WTC11 (cell line): ENCODE results near the gene PSMB2.

Experiments used
- CREM ChIP-seq: sonication (generic); formaldehyde crosslinking; IDR thresholded peaks from 2 replicates; pipeline ENCODE4 v1.8.1; 2022; ENCODE audit warnings: mild to moderate bottlenecking, missing genetic modification reagents, moderate library complexity
- CTCF ChIP-seq: fragments of 200-600 bp; IDR thresholded peaks from 2 replicates; pipeline ENCODE4 v1.8.0; 2022; ENCODE audit warnings: antibody characterized with exemption
- ESRRA ChIP-seq: sonication (generic); formaldehyde crosslinking; IDR thresholded peaks from 2 replicates; pipeline ENCODE4 v1.8.1; 2022; ENCODE audit warnings: mild to moderate bottlenecking, missing genetic modification reagents, borderline replicate concordance
- JUN ChIP-seq: sonication (generic); formaldehyde crosslinking; IDR thresholded peaks from 2 replicates; pipeline ENCODE4 v1.8.0; 2023; ENCODE audit warnings: mild to moderate bottlenecking, missing genetic modification reagents
- NFYB ChIP-seq: sonication (generic); formaldehyde crosslinking; conservative IDR thresholded peaks from 2 replicates; pipeline ENCODE4 v1.8.0; 2022; ENCODE audit warnings: low read depth, missing genetic modification reagents
- TCF7 ChIP-seq: sonication (generic); formaldehyde crosslinking; IDR thresholded peaks from 2 replicates; pipeline ENCODE4 v1.8.0; 2022; ENCODE audit warnings: mild to moderate bottlenecking, low read depth, missing genetic modification reagents, moderate library complexity
- USF2 ChIP-seq: sonication (generic); formaldehyde crosslinking; IDR thresholded peaks from 2 replicates; pipeline ENCODE4 v1.8.1; 2023; ENCODE audit warnings: mild to moderate bottlenecking, missing genetic modification reagents, moderate library complexity
- ZNF512 ChIP-seq: sonication (generic); formaldehyde crosslinking; IDR thresholded peaks from 2 replicates; pipeline ENCODE4 v1.8.1; 2022; ENCODE audit warnings: missing genetic modification reagents, borderline replicate concordance

- TF ChIP-seq CTCF: no peak
- no peak for TF ChIP-seq JUN (CRISPR knock-in tag)
- TF ChIP-seq NFYB (CRISPR knock-in tag): no peak
- TF ChIP-seq ESRRA (CRISPR knock-in tag): no peak
- no peak for TF ChIP-seq ZNF512 (CRISPR knock-in tag)
- no peak for TF ChIP-seq CREM (CRISPR knock-in tag)
- TF ChIP-seq TCF7: no peak
- TF ChIP-seq USF2 (CRISPR knock-in tag): no peak
These were observed 25.9 kb downstream of the PSMB2 start for GRCh38 chr1:35615440-35615839.
